Chondrocyte (in vitro differentiated cells): ENCODE measurements around the gene NUBPL. TPM values are rescaled to one million over a fixed set of nuclear protein-coding genes. Genes with fewer than 3 reads are reported as not detected.

Experiments used
- DNase-seq: peaks from one replicate; pipeline ENCODE4 v3.0.0; 2021; ENCODE audit warnings: mixed read lengths, low spot score
- H3K27ac Mint-ChIP-seq: one replicate; pipeline ENCODE4 v1.8.0; 2021; ENCODE audit warnings: mild to moderate bottlenecking, moderate library complexity, mixed read lengths; ENCODE audit not compliant: unreplicated experiment
- H3K27me3 Mint-ChIP-seq: 2 replicates; pipeline ENCODE4 v1.8.0; 2021; ENCODE audit warnings: low read depth, mixed read lengths
- H3K36me3 Mint-ChIP-seq: 2 replicates; pipeline ENCODE4 v1.8.0; 2021; ENCODE audit warnings: low read depth, mixed read lengths
- H3K4me1 Mint-ChIP-seq: 2 replicates; pipeline ENCODE4 v1.8.0; 2021; ENCODE audit warnings: low read depth, mild to moderate bottlenecking, mixed read lengths
- H3K4me3 Mint-ChIP-seq: one replicate; pipeline ENCODE4 v1.8.0; 2021; ENCODE audit warnings: mild to moderate bottlenecking, moderate library complexity, mixed read lengths; ENCODE audit not compliant: unreplicated experiment
- H3K9me3 Mint-ChIP-seq: 2 replicates; pipeline ENCODE4 v1.8.0; 2021; ENCODE audit warnings: low read depth, mixed read lengths
- total RNA-seq: library from RNA; stranded (reverse); gene quantifications from 3 replicates; pipeline ENCODE4 v1.2.1, GENCODE V29; 2021
- TF ChIP-seq, protein P1 (sequence below): fragments of 200-600 bp; sonication (generic); IDR thresholded peaks from 2 replicates; pipeline ENCODE4 v1.5.0; 2021; ENCODE audit warnings: antibody characterized with exemption, mild to moderate bottlenecking, moderate library complexity

Gene NUBPL
- total RNA-seq, 1 donor from 2014 or later = 9.8 TPM

DNA sequence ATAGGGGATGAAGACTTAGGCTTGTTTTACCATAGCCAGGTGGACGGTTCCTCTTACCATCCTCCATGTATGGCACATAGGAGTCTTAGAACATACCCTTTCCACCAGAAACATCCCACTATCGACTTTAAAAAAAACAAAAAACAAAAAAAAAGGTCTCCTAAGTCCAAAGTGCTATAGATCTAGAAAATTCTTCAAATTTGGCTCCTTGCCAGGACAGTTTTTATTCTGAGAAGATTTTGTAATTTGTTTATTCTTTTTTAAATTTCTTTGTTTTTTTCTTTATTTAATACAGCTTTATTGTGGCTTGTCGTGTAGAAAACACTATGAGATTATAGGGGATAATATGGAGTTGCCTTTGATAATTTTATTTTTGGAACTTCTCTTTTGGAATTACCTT is 197.7 kb downstream of the NUBPL start:
- TF ChIP-seq, protein P1, sequence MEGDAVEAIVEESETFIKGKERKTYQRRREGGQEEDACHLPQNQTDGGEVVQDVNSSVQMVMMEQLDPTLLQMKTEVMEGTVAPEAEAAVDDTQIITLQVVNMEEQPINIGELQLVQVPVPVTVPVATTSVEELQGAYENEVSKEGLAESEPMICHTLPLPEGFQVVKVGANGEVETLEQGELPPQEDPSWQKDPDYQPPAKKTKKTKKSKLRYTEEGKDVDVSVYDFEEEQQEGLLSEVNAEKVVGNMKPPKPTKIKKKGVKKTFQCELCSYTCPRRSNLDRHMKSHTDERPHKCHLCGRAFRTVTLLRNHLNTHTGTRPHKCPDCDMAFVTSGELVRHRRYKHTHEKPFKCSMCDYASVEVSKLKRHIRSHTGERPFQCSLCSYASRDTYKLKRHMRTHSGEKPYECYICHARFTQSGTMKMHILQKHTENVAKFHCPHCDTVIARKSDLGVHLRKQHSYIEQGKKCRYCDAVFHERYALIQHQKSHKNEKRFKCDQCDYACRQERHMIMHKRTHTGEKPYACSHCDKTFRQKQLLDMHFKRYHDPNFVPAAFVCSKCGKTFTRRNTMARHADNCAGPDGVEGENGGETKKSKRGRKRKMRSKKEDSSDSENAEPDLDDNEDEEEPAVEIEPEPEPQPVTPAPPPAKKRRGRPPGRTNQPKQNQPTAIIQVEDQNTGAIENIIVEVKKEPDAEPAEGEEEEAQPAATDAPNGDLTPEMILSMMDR = no peak
- no peak overlapping the region for H3K27ac Mint-ChIP-seq
- no peak for DNase-seq
- H3K4me1 Mint-ChIP-seq = no peaks in the 10 kb centered on the region
- no peak overlapping the region for H3K4me3 Mint-ChIP-seq
- no peaks in the 10 kb centered on the region for H3K27me3 Mint-ChIP-seq
- H3K9me3 Mint-ChIP-seq = peaks cover 3% of the 10 kb centered on the region
- peaks cover 3% of the 10 kb centered on the region for H3K36me3 Mint-ChIP-seq

DNA sequence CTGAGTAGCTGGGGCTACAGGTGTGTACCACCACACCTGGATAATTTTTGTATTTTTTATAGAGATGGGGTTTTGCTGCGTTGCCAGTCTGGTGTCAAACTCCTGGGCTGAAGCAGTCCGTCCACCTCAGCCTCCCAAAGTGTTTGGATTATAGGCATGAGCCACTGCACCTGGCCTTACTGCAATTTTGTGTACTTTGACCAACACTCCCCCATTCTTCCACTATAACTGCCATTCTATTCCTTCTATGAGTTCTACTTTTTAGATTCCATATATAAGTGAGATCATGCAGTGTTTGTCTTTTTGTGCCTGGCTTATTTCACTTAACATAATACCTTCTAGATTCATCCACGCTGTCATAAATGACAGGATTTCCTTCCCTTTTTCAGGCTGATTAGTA is 199.1 kb downstream of the NUBPL start:
- Mint-ChIP-seq H3K27me3 (no peaks in the 10 kb centered on the region), H3K9me3 (peaks cover 1% of the 10 kb centered on the region), H3K4me1 (no peaks in the 10 kb centered on the region), H3K4me3 (no peak overlapping the region), H3K36me3 (peaks cover 2% of the 10 kb centered on the region), H3K27ac (no peak overlapping the region)
- TF ChIP-seq, protein P1 = no peak
- DNase-seq = no peak

DNA sequence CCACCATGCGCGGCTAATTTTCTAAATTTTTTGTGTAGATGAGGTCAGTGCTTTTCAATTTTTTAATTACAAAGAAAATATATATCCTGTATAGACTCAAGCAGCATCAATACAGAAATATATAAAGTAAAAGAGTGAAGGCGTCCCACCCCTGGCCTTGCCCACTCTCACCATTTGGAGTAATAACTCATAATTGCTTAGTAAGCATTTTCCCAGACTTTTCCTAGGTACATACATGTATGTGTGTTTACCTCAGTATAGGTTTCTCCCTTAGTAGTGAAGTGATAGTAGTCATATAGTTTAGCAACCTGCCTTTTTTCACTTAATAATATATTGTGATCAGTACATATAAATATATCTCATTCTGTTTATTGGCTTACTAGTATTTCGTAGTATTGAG is 200.1 kb downstream of the NUBPL start:
- H3K27ac Mint-ChIP-seq = no peak overlapping the region
- no peaks in the 10 kb centered on the region for H3K4me1 Mint-ChIP-seq
- no peaks in the 10 kb centered on the region for H3K27me3 Mint-ChIP-seq
- DNase-seq = no peak
- H3K36me3 Mint-ChIP-seq = no peaks in the 10 kb centered on the region
- H3K4me3 Mint-ChIP-seq = no peak overlapping the region
- H3K9me3 Mint-ChIP-seq = no peaks in the 10 kb centered on the region
- TF ChIP-seq, protein P1 = no peak

DNA sequence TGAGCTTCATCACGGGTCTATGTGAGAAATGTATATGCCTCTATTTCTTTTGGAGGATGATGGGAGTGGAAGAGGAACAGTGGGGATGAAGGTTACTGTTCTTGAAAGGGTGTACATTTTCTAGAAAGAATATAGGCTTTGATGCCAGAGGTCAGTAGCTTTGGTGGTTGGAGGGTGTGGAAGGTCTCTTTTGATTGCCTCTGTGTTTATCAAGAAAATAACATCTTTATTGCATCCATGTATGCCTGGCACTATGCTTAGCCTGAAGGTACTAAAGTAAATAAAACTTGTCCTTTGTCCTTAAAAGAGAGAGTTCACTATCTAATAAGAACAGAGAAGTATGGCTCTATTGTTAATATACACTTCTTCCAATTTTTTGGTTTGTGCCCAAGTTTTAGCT is 201.8 kb downstream of the NUBPL start:
- Mint-ChIP-seq H3K36me3 (no peaks in the 10 kb centered on the region), H3K4me3 (no peak overlapping the region), H3K9me3 (no peaks in the 10 kb centered on the region), H3K27ac (no peak overlapping the region), H3K27me3 (no peaks in the 10 kb centered on the region), H3K4me1 (no peaks in the 10 kb centered on the region)
- no peak for DNase-seq
- TF ChIP-seq, protein P1 = no peak

DNA sequence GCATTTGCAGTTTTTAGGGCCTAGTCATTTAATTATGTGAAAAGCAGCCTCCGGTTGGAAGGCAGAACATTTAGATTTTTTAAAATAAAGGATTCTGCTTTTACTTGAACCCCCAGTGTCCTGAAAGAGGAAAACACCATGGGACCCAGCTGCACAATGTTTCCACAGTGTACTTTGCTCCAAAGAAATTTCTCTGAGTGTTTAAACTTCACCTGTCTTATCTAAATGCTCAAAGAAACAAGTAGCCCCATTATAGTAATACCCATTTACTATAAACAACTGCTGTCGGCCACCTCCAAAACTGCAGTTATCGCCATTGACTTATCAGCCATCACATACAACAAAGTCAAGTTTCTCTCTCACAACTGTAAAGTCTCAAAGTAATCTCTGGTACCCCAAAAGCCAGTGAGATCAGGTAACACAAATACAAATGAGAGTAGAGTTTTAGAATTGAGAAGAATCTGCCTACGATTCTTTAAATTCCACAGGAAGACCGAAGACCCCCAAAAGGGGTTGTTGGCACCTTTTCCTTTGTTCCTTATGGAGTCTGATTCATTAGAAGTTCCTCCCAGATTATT is 205.2 kb downstream of the NUBPL start:
- Mint-ChIP-seq H3K27ac (no peak overlapping the region), H3K9me3 (no peaks in the 10 kb centered on the region), H3K27me3 (no peaks in the 10 kb centered on the region), H3K36me3 (no peaks in the 10 kb centered on the region), H3K4me1 (no peaks in the 10 kb centered on the region), H3K4me3 (no peak overlapping the region)
- DNase-seq = no peak
- TF ChIP-seq, protein P1 = no peak
